ENCODE measurements around the gene PHLDA2.

DNA sequence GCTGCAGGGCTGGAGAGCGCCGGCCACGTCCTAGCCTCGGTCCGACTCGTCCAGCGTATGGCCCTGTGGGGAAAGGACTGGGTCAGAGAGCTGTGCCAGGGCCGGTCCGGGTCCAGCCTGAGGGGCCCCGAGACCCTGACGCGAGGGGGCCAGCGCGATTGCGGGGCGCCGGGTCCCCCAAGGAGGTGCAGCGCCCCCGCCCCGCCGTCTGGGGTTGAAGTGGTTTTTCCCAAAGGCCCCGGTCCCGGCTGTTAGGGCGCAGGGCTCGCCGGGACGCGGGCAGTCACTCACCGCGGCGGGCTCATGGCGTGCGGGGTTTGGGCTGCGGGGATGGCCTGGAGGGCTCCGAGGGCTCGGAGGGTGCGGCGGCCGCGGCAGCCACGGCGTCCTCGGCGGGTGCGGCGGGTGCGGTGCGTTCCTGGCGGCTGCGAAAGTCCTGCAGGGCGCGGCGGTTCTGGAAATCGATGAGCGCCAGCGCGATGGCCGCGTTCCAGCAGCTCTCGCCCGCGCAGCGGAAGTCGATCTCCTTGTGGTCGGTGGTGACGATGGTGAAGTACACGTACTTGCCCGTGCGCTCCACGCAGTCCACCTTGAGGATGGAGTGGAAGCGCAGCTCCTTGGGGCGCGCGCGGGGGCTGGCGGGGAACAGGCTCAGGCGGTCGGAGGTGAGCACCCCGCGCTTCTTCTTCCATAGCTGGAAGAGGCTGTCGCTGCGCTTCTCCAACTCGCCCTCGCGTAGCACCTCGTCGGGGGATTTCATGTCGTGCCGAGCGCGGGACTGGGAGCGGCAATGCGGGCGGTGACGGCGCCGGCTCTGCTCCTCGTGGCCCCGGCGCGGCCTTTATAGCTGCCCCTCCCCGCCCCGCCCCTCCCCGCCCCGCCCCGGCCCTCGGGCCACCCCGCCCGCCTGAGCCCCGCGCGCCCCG, at the start of gene PHLDA2:
- TF ChIP-seq POLR2AphosphoS5 (IDR thresholded peaks at IDR 0.05; ENCODE audit: low read depth, low read length) (peak; percentile 94), FOXP2 (optimal IDR thresholded peaks at IDR 0.05; ENCODE audit: borderline replicate concordance, extremely low read depth, extremely low read length, insufficient read depth) (no peak), TAF1 (IDR thresholded peaks at IDR 0.05; ENCODE audit: borderline replicate concordance, insufficient read depth, low read length) (0 out of 2 replicates have a peak, but pooled peaks have one; percentile 53), SIN3A (IDR thresholded peaks at IDR 0.05; ENCODE audit: borderline replicate concordance, insufficient read depth, low read length) (0 out of 2 replicates have a peak, but pooled peaks have one; percentile 69)
- TF ChIP-seq, protein P1, sequence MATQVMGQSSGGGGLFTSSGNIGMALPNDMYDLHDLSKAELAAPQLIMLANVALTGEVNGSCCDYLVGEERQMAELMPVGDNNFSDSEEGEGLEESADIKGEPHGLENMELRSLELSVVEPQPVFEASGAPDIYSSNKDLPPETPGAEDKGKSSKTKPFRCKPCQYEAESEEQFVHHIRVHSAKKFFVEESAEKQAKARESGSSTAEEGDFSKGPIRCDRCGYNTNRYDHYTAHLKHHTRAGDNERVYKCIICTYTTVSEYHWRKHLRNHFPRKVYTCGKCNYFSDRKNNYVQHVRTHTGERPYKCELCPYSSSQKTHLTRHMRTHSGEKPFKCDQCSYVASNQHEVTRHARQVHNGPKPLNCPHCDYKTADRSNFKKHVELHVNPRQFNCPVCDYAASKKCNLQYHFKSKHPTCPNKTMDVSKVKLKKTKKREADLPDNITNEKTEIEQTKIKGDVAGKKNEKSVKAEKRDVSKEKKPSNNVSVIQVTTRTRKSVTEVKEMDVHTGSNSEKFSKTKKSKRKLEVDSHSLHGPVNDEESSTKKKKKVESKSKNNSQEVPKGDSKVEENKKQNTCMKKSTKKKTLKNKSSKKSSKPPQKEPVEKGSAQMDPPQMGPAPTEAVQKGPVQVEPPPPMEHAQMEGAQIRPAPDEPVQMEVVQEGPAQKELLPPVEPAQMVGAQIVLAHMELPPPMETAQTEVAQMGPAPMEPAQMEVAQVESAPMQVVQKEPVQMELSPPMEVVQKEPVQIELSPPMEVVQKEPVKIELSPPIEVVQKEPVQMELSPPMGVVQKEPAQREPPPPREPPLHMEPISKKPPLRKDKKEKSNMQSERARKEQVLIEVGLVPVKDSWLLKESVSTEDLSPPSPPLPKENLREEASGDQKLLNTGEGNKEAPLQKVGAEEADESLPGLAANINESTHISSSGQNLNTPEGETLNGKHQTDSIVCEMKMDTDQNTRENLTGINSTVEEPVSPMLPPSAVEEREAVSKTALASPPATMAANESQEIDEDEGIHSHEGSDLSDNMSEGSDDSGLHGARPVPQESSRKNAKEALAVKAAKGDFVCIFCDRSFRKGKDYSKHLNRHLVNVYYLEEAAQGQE (IDR thresholded peaks at IDR 0.05; ENCODE audit: insufficient read depth in 1 of 2, low read depth in 2 of 2, low read length in 2 of 2) = 0 out of 4 replicates have a peak, but pooled peaks of 1 of the 2 experiments have one; percentile 5

Measured in PFSK-1 (cell line).